HepG2 (cell line): ENCODE measurements around the gene GARIN5A.

Experiments used
- PRMT3 ChIP-seq: sonication (generic); formaldehyde crosslinking; IDR thresholded peaks from 2 replicates; pipeline ENCODE4 v1.8.1; 2022; ENCODE audit warnings: low read depth, mild to moderate bottlenecking, moderate library complexity, missing genetic modification reagents, borderline replicate concordance
- TF ChIP-seq, protein P1 (sequence below): sonication (generic); formaldehyde crosslinking; IDR thresholded peaks from 2 replicates; pipeline ENCODE4 v1.9.0; 2022; ENCODE audit warnings: missing genetic modification reagents, mild to moderate bottlenecking, borderline replicate concordance

DNA sequence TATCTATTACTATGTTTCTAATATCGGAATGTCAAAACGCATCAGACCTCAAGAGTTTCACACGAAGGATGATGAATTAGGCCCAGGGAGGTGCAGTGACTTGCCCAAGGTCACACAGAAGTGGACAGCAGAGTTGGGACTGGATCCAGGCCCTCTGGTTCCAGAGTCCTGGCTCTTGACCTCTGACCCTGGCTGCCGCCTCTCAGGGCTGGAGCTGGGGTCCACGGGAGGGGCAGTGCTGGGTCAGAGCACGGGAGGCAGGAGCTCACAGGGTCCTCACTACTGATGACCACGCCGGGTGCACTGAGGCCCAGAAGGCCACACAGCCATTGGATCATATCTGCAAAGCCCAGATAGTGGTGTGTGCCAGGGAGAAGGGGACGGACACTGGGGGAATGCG is 46.2 kb upstream of the GARIN5A start:
- no peak for TF ChIP-seq PRMT3 (CRISPR knock-in tag)
- TF ChIP-seq, protein P1, sequence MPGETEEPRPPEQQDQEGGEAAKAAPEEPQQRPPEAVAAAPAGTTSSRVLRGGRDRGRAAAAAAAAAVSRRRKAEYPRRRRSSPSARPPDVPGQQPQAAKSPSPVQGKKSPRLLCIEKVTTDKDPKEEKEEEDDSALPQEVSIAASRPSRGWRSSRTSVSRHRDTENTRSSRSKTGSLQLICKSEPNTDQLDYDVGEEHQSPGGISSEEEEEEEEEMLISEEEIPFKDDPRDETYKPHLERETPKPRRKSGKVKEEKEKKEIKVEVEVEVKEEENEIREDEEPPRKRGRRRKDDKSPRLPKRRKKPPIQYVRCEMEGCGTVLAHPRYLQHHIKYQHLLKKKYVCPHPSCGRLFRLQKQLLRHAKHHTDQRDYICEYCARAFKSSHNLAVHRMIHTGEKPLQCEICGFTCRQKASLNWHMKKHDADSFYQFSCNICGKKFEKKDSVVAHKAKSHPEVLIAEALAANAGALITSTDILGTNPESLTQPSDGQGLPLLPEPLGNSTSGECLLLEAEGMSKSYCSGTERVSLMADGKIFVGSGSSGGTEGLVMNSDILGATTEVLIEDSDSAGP (CRISPR knock-in tag) = no peak
